GM12873 (cell line): Measurements from ENCODE around the gene BNC2.

Experiments used
- TF ChIP-seq, protein P1 (sequence below): IDR thresholded peaks from 2 replicates; pipeline ENCODE4 v1.5.1; 2012; ENCODE audit warnings: low read depth, mild to moderate bottlenecking, moderate library complexity, low read length, control low read depth; ENCODE audit not compliant: insufficient read depth; ENCODE audit errors: missing control alignments

The BNC2 gene

DNA sequence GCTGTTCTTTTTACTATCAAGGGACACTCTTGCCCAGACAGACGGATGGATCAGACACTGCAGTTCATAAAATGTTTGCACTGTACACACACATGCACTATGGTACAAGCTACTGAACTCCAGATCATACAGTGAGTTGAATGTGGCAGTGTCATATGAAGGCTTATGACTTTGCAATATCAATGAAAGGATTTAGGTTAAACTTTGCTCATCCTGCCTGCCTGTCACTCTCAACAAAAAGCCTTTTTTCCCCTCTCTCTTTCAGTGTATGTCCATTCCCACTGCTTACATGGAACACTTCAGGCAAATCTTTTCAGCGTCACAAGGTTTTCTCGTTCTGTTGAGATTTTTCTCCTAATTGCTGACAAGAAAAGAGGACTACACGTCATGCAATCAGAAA, 97.4 kb downstream of the BNC2 start:
- TF ChIP-seq, protein P1, sequence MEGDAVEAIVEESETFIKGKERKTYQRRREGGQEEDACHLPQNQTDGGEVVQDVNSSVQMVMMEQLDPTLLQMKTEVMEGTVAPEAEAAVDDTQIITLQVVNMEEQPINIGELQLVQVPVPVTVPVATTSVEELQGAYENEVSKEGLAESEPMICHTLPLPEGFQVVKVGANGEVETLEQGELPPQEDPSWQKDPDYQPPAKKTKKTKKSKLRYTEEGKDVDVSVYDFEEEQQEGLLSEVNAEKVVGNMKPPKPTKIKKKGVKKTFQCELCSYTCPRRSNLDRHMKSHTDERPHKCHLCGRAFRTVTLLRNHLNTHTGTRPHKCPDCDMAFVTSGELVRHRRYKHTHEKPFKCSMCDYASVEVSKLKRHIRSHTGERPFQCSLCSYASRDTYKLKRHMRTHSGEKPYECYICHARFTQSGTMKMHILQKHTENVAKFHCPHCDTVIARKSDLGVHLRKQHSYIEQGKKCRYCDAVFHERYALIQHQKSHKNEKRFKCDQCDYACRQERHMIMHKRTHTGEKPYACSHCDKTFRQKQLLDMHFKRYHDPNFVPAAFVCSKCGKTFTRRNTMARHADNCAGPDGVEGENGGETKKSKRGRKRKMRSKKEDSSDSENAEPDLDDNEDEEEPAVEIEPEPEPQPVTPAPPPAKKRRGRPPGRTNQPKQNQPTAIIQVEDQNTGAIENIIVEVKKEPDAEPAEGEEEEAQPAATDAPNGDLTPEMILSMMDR = no peak

DNA sequence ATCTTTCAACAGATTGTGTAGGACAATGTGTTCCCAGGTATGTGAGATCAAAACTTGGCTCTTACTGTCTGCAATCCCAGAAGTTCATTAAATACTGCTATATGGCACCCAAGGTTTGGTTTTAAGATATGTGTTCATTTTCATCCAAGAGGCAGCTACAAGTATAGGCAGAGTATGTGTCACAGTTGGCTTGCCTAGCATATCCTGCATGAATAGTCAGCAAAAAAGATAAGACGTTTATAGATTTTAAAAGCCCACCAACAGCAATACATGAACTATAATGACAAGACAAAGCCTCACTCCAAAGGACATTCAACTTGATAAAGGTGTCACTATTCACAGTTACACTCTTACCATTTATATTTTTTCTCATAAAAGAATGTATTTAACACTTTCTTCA, 99.1 kb downstream of the BNC2 start:
- TF ChIP-seq, protein P1 = no peak

DNA sequence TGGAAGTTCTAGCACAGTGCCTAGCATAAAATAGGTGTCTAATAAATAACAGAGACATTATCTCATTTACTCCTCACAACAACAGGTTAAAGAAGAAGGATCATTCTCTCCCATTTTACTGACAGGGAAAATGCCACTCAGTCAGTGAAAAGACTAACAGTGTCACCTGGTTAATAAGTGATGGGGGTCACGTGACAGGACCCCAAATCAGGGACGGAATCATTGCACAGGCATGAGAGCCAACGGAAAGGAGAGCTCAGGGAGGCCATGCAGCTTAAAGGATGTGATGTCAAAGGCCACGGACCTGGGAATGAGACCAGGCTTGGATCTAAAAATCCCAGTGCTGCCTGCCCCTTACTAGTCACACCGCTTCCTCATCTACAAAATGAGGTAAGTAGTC, 101.2 kb downstream of the BNC2 start:
- TF ChIP-seq, protein P1 = no peak

GRCh38 chr9:16768816-16769215, 101.7 kb downstream of the BNC2 start:
- TF ChIP-seq, protein P1 = no peak

DNA sequence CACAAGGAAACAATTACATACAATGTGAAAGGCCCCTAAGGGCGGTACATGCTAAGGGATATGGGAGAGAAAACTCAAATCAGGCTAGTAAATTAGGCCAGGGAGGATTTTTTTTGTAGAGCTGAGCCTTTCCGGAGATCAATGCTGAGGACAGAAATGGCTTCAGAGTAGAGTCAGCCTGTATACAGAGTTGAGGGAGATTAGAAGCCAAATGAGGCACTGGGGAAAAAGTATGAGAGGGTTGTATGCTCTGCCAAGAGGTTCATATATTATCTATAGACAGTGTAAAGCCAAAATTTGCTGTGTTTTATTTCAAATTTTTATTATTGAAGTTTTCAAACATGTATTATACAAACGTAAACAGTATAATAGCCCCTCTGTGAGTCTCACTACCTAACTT, 103.1 kb downstream of the BNC2 start:
- TF ChIP-seq, protein P1 = no peak

DNA sequence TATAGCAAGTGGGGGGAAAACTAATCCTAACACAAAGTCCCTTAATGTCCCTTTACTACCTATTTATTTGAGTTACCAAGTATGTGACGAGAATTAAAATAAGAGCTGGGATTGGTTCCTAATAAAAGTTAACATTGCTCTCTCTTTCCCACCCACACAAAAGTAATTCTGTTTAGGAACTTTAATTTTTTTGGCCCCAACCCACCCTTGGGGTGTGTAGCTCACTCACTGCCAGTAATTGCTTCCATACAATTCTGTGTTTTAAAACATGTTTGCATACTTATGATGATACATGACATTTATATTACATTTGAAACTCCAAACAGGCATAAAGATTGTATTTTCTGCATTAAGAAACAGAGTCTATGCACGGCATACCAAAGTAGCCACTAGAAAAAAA, 106.5 kb downstream of the BNC2 start:
- TF ChIP-seq, protein P1 = no peak

- TF ChIP-seq, protein P1 = no peak
These were observed 114.9 kb downstream of the BNC2 start for GRCh38 chr9:16755467-16756160.
